ENCODE data around the gene ZNF304. TPM values are rescaled to one million over a fixed set of nuclear protein-coding genes. Genes with fewer than 3 reads are reported as not detected.

The ZNF304 gene
- total and polyA plus RNA-seq, 9 of the 15 experiments (the other 6 are each of a cell fraction or from before 2014, with no cell fraction given): 0.82 to 5.5 (median 3.6) TPM

- TF ChIP-seq ZNF75A (CRISPR knock-in tag; IDR thresholded peaks at IDR 0.05): peak; percentile 93
Observed at GRCh38 chr19:57398868-57399267, 47.8 kb downstream of the ZNF304 start (continued).

- in situ Hi-C loops (cut with MboI): no loop called here
- ChIA-PET POLR2A (interaction anchor here (0.7 to 1.3 kb wide), 3 partner anchors 8 to 21 kb away, joined by 3 to 7 read pairs (median 6); partner anchors contain the start of gene ZNF17), CTCF (ENCODE audit: low intra/inter-chr PET ratio) (no interaction called here)
- Histone ChIP-seq H3K79me2 (ENCODE audit: control insufficient read depth, insufficient read depth, low read length) (no peaks in the 10 kb centered on the region), H3K4me2 (ENCODE audit: insufficient read depth, low read length) (no peak overlapping the region), H2AFZ (ENCODE audit: low read depth, low read length) (no peak overlapping the region), H3K4me1 (replicated peaks in 1 of 2; ENCODE audit: control insufficient read depth in 2 of 2, insufficient read depth in 2 of 2, low read length in 2 of 2) (no peaks in the 10 kb centered on the region), H3K27ac (ENCODE audit: extremely low read depth, low read depth, low read length) (no peak overlapping the region), H4K20me1 (replicated peaks; ENCODE audit: control insufficient read depth, insufficient read depth, low read length) (no peaks in the 10 kb centered on the region), H3K4me3 (no peak overlapping the region), H3K9me1 (ENCODE audit: control insufficient read depth, insufficient read depth, low read length) (no peaks in the 10 kb centered on the region), H3K27me3 (ENCODE audit: control insufficient read depth in 2 of 2, insufficient read depth in 2 of 2, low read length in 2 of 2) (no peaks in the 10 kb centered on the region), H3K36me3 (ENCODE audit: control insufficient read depth, insufficient read depth, low read length) (peaks cover 3% of the 10 kb centered on the region; the same call in 1 of the 3 replicates), H3K9me3 (replicated peaks; ENCODE audit: control insufficient read depth, insufficient read depth, low read depth, low read length) (no peaks in the 10 kb centered on the region; the same call in 1 of the 2 replicates), H3K9ac (ENCODE audit: insufficient read depth in 1 of 2, low read depth in 2 of 2, low read length in 2 of 2) (no peak overlapping the region)
- WGBS (ENCODE audit: insufficient coverage, low coverage, missing lambda C conversion rate): 5% methylated on average over 9 of the region's 9 CpGs
- FAIRE-seq (no peak), ATAC-seq (no peak), DNase-seq (ENCODE audit: extremely low read depth in 1 of 4, low spot score in 3 of 4) (no peak)
- intact Hi-C loops (cut with micrococcal nuclease): no loop called here
- no TSS peak for BruUV-seq (replicated peaks)
- no peak for TF ChIP-seq CREB3L1 (IDR thresholded peaks at IDR 0.05; ENCODE audit: borderline replicate concordance, low read depth)
Observed at GRCh38 chr19:57403737-57404563, 52.9 kb downstream of the ZNF304 start.
